SKM-1 (cell line): ENCODE data around the gene INPP5A.
"Not testable (repeated sequence)": the region's sequence is repeated elsewhere in the genome, so short reads cannot be mapped to it uniquely, and the experiment has no call there.

ENCODE experiments used
- DNase-seq: peaks from one replicate; lab custom pipeline; 2025; ENCODE audit not compliant: unreplicated experiment; lab: John Stamatoyannopoulos, UW

The INPP5A gene

GRCh38 chr10:132752378-132752777, 214.8 kb downstream of the INPP5A start:
- DNase-seq, result no peak

- DNase-seq, result no peak
Measured at GRCh38 chr10:132752961-132753360, 215.4 kb downstream of the INPP5A start.

- no peak for DNase-seq
Measured at GRCh38 chr10:132753596-132753995, 216.0 kb downstream of the INPP5A start.

- DNase-seq, result no peak
Measured at GRCh38 chr10:132754071-132754470, 216.5 kb downstream of the INPP5A start.

- DNase-seq, result no peak
Measured at GRCh38 chr10:132755166-132755711, 217.7 kb downstream of the INPP5A start.

- no peak for DNase-seq
Measured at GRCh38 chr10:132756591-132756990, 219.0 kb downstream of the INPP5A start.

- no peak for DNase-seq
Measured at GRCh38 chr10:132757171-132757570, 219.6 kb downstream of the INPP5A start.

GRCh38 chr10:132758865-132759264, 221.3 kb downstream of the INPP5A start:
- DNase-seq, result no peak

GRCh38 chr10:132761395-132762060, 223.9 kb downstream of the INPP5A start:
- DNase-seq, result no peak

GRCh38 chr10:132762267-132762666, 224.7 kb downstream of the INPP5A start:
- DNase-seq, result no peak

- DNase-seq, result no peak
Measured at GRCh38 chr10:132763545-132763944, 226.0 kb downstream of the INPP5A start.

- DNase-seq, result no peak
Measured at GRCh38 chr10:132764108-132764507, 226.5 kb downstream of the INPP5A start.

- no peak for DNase-seq
Measured at GRCh38 chr10:132765435-132765834, 227.8 kb downstream of the INPP5A start.

- DNase-seq, result no peak
Measured at GRCh38 chr10:132766291-132766690, 228.7 kb downstream of the INPP5A start.

- DNase-seq, result no peak
Measured at GRCh38 chr10:132768346-132769248, 231.0 kb downstream of the INPP5A start.

GRCh38 chr10:132770061-132771021, 232.8 kb downstream of the INPP5A start:
- no peak for DNase-seq

- not testable (repeated sequence) for DNase-seq
Measured at GRCh38 chr10:132772816-132773215, 235.2 kb downstream of the INPP5A start.

GRCh38 chr10:132774181-132774901, 236.8 kb downstream of the INPP5A start:
- no peak for DNase-seq

GRCh38 chr10:132774902-132775863, 237.6 kb downstream of the INPP5A start:
- no peak for DNase-seq
